Myocyte (in vitro differentiated cells): Measurements from ENCODE around the gene VPS37B. TPM values are rescaled to one million over a fixed set of nuclear protein-coding genes. Genes with fewer than 3 reads are reported as not detected.

Source experiments
- DNase-seq: peaks from one replicate; pipeline ENCODE4 v3.0.0-alpha.2; 2012; ENCODE audit warnings: low read depth
- total RNA-seq: library from RNA; depleted of rRNA; stranded (reverse); fragments of >200 nt; gene quantifications from 2 replicates; pipeline ENCODE4 v1.2.3, GENCODE V29; 2014

Gene VPS37B
- total RNA-seq, 1 donor from 2014 or later, result 86.7 TPM

DNA sequence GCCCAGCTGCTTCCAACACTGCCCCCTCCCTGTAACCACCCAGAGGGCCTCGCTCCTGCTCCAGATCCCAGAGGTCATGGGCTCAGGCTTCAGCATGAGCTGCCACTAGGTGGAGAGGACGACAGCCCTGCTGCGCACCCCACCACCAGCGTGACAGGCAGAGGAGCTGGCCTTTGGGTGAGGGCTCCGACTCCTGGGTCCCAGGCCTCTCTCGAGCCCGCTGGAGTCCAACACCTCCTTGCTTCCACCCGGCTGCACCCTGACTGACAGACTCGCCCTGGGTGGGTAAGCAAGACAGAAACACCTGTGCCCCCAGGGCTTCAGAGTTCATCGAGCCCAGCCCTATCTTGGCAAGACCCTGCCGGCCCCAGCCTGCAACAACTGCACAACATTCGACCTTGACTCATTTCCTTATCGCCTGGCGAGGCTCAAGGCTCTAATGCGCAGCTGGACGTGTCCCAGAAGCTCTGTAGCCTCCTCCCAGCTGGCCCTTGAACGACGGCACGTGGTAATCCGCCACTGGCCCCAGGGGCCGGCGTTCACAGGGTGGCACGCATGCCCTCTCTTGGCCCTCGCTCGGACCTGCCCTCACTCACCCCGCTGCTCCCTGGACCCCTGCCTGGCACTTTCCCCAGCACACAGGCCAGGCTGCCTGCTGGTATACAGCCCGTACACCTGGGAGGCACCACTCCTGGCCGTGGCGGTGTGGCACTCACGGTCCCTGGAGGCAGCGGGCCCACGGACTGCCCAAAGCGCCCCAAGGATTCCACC, 28.0 kb downstream of the VPS37B start:
- DNase-seq, result peak; percentile 50

DNA sequence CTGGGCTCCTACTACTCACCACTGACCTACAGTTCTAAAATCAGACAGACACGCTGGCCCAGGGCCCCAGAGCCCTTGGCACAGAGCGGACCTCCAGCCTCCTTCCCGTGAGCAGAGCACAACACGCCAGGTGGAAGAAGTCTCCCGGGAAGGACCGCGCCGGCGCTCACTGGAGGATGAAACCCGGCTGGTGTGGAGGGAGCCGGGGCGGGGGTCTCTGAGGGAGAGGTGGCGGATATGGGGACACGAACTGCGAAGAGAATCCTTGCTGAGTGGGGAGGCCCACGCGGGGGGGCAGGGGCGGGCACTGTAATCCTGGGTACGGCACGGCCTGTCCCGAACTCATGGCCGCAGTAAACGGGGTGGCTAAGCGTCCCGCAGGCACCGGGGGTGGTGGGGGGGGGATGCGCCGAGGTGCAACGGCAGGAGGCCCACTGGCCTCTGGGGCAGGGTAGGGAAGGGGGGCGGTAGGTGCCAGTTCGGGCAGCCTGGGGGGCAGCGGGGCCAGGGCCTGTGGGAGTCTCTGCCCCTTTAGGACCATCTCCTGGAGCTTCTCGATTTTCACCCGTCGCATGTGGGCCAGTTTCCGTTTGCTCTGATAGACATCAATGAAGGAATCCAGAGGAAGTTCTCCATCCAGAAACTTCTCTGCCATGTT, 28.8 kb downstream of the VPS37B start:
- no peak for DNase-seq

DNA sequence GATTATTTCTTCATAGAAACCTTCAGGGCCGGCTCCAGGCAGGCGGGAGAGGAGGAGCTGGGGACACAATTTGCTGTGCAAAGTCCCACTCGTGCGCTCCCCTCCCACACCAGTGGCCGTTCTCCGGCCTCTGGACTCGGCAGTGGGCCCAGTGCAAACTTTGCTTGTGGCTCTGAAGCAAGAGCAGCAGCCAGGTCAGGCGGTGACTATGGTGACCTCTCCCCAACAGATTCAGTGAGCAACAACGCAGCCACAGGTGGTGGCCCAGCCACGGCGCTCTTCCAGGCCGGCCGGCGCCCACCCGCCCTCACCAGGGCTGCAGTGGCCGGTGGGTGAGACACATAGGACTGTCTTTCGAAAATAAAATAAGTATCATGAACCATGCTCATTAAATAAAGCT, 29.5 kb downstream of the VPS37B start:
- DNase-seq, result no peak

DNA sequence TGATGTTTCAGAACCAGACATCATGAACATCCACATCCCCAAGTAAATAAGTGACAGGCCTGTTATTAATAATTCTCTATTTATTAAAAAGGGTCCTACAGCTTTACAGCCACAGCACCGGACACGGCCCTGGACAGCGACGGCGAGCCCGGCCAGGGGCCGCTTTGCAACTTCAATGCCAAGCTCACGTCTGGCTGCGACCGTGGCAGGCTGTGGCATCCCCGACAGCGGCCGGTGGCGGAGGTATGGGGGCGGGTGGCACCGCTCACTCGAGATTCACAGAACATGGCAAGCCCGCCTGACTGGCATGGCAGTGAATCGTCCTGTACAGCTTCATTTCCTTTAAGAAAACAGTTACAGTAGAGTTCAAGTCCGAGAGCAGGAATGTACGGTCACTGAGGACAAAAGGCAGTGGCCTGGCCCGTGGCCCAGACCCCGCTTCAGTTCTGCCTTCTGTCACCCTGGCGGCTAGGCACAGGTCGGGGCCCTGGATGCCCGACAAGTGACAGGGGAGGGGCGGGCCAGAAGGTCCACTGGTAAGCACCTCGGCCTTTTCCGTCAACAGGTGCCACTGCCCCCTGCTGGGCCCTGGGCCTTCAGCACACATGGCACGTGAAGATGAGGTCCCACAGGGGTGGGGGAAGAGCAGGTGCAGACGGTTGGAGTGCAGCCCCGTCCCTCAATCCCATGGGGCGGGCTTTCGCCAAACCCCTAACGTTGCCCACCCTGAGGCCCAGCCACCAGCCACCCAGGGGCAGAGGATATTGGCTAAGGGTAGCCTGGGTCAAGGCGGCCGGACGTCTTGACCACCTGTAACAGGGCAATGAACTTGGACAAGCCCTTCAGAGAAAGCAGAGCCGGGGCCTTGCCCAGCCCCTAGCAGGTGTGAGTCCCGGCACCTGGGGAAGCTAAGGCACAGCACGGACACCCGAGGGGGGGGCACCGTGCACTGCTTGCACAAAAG, 30.4 kb downstream of the VPS37B start:
- DNase-seq, result peak; percentile 44

DNA sequence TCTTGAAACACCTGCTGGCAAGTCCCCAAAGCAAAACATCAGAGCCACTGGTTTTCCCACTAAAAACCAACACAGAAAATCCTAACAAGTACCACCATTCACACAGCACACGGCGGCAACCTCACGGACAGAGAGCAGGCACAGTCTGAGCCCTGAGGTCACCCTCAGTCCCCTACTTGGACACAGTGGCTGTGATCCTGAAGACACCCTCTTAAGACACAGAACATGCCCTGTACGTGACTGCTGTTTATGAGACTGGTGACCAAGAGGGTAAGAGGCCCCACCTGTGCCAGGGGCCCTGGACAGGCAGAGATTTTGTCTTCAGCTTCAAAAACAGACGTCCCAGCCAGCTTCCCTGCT, 31.1 kb downstream of the VPS37B start:
- DNase-seq, result no peak

- DNase-seq, result no peak
Observed at GRCh38 chr12:122862872-122863701, 32.8 kb downstream of the VPS37B start.

DNA sequence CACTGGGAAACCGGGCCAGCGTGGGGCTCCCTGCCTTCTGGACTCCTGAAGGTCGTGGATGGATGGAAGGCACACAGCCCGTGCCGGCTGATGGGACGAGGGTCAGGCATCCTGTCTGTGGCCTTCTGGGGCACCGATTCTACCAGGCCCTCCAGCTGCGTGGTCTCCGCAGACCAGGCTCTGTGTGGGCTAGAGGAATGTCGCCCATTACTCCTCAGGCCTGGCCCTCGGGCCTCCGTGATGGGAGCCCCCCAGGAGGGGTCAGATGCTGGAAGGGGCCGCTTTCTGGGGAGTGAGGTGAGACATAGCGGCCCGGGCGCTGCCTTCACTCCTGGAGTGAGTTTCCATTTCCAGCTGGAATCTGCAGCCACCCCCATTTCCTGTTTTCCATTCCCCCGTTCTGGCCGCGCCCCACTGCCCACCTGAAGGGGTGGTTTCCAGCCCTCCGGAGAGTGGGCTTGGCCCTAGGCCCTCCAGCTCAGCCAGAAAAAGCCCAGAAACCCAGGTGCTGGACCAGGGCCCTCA, 33.8 kb downstream of the VPS37B start:
- no peak for DNase-seq

- DNase-seq, result no peak
Observed at GRCh38 chr12:122861587-122861970, 34.3 kb downstream of the VPS37B start.

DNA sequence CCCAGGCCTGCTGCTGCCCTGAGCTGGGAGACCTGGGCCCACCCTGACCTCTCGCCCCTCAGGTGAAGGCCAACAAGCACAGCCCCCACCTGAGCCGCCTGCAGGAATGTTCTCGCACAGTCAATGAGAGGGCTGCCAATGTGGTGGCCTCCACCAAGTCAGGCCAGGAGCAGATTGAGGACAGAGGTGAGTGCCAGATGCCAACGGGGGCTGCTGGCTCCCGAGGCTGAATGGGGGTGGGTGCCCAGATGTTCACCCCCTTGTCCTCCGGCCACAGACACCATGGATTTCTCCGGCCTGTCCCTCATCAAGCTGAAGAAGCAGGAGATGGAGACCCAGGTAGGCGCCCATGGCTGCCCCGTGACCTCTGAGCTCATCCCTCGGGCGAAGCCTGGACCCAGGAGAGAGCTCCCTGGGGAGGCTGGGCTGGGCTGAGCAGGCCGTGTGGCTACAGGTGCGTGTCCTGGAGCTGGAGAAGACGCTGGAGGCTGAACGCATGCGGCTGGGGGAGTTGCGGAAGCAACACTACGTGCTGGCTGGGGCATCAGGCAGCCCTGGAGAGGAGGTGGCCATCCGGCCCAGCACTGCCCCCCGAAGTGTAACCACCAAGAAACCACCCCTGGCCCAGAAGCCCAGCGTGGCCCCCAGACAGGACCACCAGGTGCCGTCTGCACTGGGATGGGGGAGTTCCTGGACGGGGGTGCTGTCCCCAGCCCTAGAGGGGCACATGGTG, 34.9 kb downstream of the VPS37B start:
- no peak for DNase-seq

- peak; percentile 87 for DNase-seq
Observed at GRCh38 chr12:122860040-122860853, 35.7 kb downstream of the VPS37B start.

DNA sequence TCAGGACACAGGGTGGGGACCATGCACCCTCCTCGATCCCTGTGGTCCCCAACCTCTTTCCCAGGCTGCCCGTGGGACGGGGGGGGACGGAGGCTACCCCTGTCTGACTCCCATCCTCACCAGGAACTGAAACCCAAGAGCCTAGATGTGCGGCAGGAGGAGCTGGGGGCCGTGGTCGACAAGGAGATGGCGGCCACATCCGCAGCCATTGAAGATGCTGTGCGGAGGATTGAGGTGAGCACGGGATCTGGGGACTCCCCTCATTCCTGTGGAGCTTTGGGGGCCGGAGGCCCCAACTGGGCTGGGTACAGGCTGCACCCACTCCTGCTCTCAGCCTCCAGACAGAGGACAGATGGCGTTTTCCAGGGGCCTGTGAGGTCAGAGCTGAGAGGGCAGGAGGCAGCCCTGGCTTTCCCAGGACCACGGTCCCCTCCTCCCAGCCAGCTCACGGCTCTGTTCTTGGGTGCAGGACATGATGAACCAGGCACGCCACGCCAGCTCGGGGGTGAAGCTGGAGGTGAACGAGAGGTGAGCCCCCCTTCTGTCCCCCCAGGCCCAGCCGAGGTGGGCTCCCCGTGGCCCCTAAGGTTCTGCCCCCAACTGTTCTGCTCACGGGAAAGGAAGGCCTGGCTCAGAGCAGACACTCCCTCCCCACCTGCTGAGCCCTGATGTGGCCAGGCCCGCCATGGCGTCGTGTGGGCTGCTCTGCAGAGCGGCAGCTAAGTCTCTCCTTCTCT, 36.5 kb downstream of the VPS37B start:
- no peak for DNase-seq

DNA sequence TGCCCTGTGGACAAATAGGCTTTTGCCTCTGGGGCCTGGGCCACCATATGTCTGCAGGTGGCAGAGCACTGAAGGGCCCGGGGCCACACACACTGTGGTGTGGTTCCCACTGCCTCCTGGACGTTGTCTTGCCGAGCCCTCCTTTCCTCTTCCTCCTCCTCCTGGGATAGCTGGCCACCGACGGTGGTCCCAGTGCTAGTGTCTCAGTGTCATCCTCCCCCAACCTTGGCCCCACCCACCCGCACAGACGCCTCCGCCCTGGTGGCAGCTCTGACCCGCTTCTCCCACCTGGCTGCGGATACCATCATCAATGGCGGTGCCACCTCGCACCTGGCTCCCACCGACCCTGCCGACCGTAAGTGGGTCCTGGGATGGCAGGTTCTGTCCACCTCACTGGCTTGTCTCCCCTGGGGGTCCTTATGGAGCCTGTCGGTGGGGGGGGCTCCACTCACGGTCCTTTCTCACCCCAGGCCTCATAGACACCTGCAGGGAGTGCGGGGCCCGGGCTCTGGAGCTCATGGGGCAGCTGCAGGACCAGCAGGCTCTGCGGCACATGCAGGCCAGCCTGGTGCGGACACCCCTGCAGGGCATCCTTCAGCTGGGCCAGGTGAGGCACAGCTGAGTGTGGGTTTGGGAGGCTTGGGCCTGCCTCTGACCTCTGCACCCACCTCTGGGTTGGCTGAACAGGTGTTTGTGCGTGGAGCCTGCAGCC, 37.2 kb downstream of the VPS37B start:
- no peak for DNase-seq

DNA sequence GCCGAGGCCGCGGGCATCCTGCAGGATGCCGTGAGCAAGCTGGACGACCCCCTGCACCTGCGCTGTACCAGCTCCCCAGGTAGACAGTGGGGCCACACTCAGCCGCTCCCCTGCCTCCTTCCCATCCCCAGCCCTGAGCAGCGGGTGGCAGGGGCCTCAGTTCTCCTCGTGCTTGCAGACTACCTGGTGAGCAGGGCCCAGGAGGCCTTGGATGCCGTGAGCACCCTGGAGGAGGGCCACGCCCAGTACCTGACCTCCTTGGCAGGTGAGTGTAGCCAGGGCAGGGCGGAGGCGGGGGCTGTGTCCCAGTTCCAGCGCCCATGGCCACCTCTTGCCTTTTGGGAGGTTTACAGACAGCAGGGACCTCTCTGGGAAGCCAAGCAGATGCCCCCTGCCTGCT, 37.8 kb downstream of the VPS37B start:
- DNase-seq, result no peak

GRCh38 chr12:122856999-122857671, 38.8 kb downstream of the VPS37B start:
- no peak for DNase-seq

- no peak for DNase-seq
Observed at GRCh38 chr12:122855928-122856831, 39.7 kb downstream of the VPS37B start.
